Measurements from ENCODE around the gene GALNT2.

GRCh38 chr1:230142608-230143210 lies 75.7 kb downstream of the GALNT2 start:
- TF ChIP-seq YY1 (IDR thresholded peaks at IDR 0.05; ENCODE audit: insufficient read depth, insufficient read length) (no peak), ZNF274 (IDR thresholded peaks at IDR 0.05; ENCODE audit: low read depth, low read length) (no peak)
